ENCODE data around the gene SAMD5.
"Not testable (repeated sequence)": the region's sequence is repeated elsewhere in the genome, so short reads cannot be mapped to it uniquely, and the experiment has no call there.

SAMD5 gene

GRCh38 chr6:147528511-147529145, 20.1 kb downstream of the SAMD5 start:
- DNase-seq (ENCODE audit: low read depth) = no peak

- no peak for DNase-seq (ENCODE audit: low read depth)
Observed at GRCh38 chr6:147530132-147531060, 21.9 kb downstream of the SAMD5 start.

DNA sequence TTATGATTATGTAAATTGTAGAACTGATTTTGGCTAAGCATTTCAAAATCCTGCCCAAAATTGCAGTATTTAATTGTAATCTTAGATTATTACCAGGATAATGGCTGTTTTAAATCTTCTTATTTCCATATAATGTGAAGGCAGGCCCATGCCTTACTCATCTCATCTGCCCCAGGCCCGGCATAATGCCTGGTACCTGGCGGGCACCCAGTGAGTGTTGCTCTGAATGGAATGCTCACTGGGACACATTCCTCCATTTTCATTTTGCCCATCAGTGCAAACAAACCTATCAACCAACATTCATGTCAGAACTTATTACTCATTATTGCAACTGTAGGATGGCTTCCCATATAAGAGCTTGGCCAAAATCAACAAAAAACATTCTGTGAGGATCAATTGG, 22.8 kb downstream of the SAMD5 start:
- no peak for DNase-seq (ENCODE audit: low read depth)

- no peak for DNase-seq (ENCODE audit: low read depth)
Observed at GRCh38 chr6:147534116-147534860, 25.8 kb downstream of the SAMD5 start.

DNA sequence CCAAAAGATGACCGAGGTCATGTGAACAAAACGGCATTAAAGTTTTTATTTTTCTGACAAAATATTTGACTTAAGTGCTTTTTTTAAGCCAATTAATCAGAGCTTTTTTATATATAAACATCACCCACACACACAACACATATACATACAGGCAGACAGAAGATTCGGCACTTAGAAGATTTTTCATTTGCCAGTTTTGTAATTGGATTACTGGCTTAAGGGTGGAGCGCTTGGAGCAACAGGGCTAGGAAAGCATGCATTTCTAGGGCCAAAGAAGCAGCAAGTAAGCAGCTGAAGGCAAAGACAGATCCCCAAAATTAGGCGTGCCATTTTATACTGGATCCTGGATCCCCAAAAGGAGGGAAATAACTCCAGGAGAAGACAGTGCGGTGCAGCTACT, 30.3 kb downstream of the SAMD5 start:
- DNase-seq (ENCODE audit: low read depth) = no peak

- DNase-seq (ENCODE audit: low read depth) = no peak
Observed at GRCh38 chr6:147540075-147540474, 31.6 kb downstream of the SAMD5 start.

- not testable (repeated sequence) for DNase-seq (ENCODE audit: low read depth)
Observed at GRCh38 chr6:147542436-147542835, 33.9 kb downstream of the SAMD5 start.

GRCh38 chr6:147544420-147544819, 35.9 kb downstream of the SAMD5 start:
- DNase-seq (ENCODE audit: low read depth) = no peak

DNA sequence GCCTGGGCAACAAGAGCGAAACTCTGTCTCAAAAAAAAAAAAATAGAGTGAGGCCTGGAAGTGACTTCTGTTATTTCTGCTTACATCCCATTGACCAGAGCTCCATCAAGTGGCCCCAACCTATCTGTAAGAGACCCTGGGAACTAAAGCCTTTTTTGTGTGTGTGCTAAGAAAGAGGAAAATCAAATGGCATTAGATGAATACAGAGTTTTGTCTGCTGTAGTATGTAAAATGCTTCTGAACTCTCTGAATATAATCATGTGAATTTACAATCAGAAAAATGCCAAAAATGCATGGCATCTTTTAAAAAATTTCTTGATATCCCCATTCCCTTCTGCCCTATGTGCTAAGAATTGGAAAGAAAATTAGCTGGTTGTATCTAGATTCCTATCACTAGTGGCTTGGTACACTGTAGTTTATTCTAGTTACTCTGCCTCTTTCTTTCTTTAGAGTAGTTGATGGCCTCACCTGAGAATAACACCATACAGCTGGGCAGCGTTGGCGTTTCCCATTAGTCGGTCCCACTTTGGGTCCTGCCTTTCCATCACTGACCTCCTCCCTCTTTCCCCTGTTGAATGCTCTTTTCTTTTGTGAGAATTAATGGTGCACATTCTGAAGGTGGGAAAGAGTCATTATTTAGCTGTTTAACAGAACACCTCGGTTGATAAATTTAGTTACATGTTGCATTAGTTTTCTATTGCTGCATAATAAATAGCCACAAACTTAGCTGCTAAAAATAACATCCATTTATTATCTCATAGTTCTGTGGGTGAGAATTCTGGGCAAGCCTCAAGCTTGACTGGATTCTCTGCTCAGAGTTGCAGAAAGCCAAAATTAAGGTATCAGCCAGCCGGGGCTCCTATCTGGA, 38.2 kb downstream of the SAMD5 start:
- no peak for DNase-seq (ENCODE audit: low read depth)

GRCh38 chr6:147547369-147547902, 38.9 kb downstream of the SAMD5 start:
- no peak for DNase-seq (ENCODE audit: low read depth)

DNA sequence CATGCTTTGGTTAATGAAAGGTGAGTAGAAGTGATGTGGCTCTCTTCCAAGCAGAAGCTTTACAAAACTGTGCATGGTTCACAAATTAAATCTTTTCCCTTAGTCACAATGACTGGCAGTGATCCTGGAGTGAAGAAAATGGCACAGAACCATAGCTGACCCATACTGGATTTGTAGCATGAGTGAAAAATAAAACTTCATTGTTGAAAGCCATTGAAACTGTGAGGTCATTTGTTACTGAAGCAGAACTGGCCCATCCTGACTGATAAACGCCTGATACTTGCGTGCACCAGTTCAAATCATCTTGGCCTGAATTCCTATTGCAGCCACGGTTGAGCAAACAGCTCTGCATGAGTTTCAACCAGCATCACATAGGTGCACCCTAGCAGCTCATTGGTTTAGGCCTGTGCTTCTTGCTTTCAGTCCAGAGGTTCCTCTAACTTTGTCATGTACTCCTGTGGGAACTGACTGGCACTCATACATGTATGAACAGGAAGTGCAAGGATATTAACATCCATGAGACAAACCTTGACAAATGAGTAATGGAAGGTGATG, 40.5 kb downstream of the SAMD5 start:
- DNase-seq (ENCODE audit: low read depth) = no peak

DNA sequence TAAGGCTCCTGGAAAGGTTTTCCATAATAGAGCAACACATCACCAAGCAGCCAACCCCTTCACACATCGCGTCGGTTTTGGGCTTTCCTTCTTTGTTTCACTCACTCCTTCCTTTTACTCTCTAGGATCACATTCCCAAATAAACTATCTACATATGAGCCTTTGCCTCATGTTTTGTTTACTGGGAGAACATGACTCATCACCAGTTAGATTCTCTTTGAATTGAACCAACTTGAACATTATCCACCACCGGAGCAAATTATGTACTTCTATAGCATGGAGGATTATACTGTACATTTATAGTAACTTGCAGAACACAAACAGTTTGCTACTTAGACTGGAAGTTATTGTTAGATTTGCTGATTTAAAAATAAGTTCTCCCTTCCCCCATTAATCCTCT, 41.0 kb downstream of the SAMD5 start:
- DNase-seq (ENCODE audit: low read depth) = no peak

DNA sequence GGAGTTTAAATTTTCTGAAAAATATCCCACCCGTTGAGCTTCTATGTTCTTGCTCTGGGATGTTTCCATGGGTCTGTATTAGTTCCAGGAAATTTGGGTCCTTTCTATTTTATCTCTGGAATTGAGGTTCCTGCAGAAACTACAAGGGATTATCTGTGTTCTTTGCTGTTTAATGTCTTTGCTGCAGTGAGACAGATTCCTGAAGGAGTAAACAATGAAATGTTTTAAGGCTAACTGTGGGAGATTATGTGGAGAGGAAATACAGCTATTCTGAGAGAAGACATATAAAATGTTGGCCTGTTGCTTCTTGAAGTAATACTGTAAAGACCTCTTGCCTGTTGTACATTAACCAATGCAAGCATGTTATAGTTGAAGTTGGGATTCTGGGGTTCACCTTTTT, 43.5 kb downstream of the SAMD5 start:
- no peak for DNase-seq (ENCODE audit: low read depth)

DNA sequence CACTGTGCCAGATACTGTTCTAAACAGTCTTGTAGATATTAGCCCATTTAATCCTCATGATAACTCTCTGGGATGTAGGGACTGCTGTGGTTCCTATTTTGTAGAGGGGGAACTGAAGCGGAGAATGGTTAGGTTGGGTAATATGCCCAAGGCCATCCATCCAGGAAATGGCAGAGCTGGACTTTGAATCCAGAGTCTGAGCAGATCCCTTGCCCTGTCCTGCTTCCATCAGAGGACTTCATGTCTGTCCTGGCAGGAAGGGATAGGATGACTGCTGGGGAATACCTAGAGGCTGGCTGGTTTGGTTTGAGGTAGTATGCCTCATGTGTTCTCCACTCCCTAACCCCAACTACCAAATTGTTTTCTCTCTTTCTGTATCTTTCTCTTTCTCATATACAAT, 44.6 kb downstream of the SAMD5 start:
- DNase-seq (ENCODE audit: low read depth) = no peak

DNA sequence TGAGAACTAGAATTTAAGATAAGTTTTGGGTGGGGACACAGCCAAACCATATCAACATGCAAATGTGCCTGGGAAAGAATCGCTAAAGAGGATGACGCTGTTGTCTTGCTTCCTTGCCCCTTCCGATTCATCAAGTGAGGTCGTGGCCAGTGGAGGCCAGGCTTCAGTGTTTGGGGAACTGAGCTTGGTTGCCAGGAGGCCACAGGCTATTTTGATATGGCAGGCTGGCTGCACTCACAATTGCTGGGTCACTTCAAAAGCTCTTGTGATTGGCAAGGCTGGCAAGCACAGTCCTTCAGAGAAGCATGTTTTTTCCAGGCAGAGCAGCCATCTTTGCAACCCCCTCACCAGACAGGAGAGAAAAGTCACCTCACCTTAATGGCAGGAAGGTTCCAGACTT, 45.8 kb downstream of the SAMD5 start:
- no peak for DNase-seq (ENCODE audit: low read depth)

GRCh38 chr6:147559006-147559405, 50.5 kb downstream of the SAMD5 start:
- no peak for DNase-seq (ENCODE audit: low read depth)

- DNase-seq (ENCODE audit: low read depth) = no peak
Observed at GRCh38 chr6:147560670-147561069, 52.2 kb downstream of the SAMD5 start.

- no peak for DNase-seq (ENCODE audit: low read depth)
Observed at GRCh38 chr6:147561726-147562125, 53.2 kb downstream of the SAMD5 start.

DNA sequence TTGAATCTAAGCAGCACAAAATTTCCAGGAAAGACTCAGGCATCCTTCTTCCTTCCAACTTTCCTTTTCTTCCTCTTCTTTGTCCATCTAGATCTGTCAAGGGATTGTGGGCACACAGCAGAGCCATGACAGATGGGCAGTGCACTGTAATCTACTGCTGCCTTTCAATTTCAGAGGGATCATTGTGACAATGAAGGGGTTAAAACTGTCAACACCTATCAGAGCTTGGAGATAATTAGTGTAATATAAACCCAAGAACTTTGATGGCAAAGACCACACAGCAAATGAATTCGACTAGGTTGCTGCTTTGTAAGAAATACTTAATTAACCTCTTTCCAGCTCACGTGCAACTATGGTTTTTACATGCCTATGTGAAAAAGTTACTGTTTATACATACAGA, 55.0 kb downstream of the SAMD5 start:
- no peak for DNase-seq (ENCODE audit: low read depth)

DNA sequence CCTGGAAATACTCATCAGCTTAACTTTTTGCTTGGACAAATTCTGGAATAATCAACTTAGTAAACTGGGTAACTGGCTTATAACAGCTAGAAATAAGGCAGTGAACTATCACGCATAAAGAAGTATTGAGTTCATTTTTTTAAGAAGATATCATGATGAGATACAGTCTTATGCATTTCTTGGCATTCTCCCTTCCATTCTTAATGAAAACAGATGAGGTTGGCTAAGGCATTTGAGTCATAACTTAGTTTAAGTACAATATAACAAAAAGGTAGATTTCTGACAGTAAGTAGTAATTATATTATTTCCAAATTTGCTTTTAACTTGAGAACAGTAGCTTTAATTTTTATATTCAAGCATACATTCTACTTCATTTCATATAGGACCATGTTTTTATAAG, 56.1 kb downstream of the SAMD5 start:
- no peak for DNase-seq (ENCODE audit: low read depth)

DNA sequence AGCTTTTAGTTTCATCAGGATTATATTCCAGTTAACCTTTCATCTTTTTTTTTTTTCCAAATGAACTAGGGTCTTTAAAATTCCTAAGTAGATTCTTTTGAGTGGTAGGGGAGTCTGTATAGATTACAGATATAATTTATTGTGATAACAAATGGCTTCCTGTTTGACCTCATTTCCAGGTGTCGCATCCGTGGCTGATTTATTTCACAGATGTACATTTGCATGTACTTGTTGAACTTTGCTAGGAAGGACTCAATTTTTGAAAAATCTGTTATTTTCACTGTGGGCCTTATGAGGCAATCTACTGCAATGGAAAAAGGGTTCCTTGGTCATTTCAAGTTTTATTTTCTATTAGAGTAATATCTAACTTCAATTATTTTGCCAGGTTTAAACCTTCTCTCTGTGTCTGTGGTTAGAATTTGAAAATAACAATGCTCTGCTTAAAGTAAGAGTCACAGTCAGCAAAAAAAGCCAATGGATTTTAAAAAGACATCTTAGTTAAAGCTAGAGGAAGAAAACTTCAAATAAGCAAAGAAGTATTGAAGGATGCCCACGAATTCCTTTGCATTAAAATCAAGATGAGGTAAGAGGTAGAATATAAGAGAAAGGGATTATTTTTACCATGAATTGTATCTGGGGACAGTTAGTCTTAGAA, 57.9 kb downstream of the SAMD5 start:
- DNase-seq (ENCODE audit: low read depth) = no peak
